ENCODE measurements around the gene ARPC1B. TPM values are rescaled to one million over a fixed set of nuclear protein-coding genes. Genes with fewer than 3 reads are reported as not detected.

The ARPC1B gene
- total RNA-seq, 4 donors from 2014 or later = 51.4 to 83.1 (median 54.3) TPM

DNA sequence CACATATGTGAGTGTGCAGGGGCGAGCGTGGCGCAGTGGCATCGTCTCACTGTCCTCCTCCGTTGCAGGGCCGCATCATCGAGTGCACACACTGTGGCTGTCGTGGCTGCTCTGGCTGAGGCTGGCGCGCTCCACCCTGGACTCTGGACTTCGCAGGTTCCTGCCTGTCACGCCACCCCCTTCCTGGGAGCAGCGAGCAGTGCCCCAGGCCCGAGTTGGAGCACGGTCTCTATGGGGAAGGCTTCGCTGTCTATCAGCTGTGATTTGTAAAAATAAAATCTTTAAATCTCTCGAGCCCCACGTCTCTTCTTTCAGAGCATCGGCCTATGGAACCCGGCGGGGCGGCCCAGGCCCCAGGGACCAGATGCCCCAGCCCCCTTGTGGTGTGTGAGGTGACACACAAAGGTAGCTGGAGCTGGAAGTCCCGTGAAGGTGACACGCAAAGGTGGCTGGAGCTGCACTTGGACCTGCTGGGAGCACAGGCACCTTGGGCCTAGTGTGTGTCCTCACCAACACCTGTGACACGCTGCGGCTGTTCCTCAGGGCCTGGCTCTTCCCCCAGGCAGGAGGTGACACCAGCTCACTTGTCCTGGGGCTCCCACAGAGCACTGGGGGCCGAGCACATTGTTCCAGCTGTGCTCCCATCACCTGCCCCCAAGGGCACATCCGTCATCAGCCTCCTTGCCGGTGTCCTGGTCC, 44.9 kb downstream of the ARPC1B start:
- TF ChIP-seq POLR2A (IDR thresholded peaks at IDR 0.05) (no peak), CTCF (IDR thresholded peaks at IDR 0.05) (no peak)
- intact Hi-C loops (cut with DNase I; ENCODE audit: low total_unique reads) = no loop called here

DNA sequence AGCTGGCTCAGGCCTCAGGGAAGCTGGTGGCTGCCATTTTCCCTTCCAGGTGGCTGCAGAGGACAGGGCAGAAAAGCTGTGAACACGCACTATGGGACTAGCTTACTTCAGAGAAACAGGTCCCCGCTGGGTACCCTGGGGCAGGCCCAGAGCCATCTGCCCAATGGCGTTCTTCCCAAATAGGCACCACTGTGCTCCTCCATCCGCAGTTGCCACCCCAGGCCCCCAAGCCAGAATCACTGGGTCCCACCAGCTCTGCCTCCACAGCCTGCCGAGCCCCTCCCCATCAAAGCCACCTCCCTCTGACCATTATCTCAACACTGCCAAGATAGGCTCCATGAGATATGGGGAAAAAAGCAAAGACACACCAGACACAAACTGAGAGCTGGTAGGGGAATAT, 45.7 kb downstream of the ARPC1B start:
- H3K4me3 ChIP-seq (ENCODE audit: low read depth, poor library complexity, severe bottlenecking) = no peak overlapping the region
- no peak for DNase-seq (ENCODE audit: low spot score in 2 of 2)
- 80 to 89% methylated on average over 4 to 5 of the region's 5 CpGs for WGBS, 2 donors
- TF ChIP-seq CTCF (IDR thresholded peaks at IDR 0.05) = no peak
- no peak for TF ChIP-seq POLR2A (IDR thresholded peaks at IDR 0.05)
- intact Hi-C loops (cut with DNase I; ENCODE audit: low total_unique reads) = no loop called here

More for the DNA sequence above, 44.9 kb downstream of the ARPC1B start:
- DNase-seq (ENCODE audit: low spot score in 2 of 2) = no peak
- H3K4me3 ChIP-seq (ENCODE audit: low read depth, poor library complexity, severe bottlenecking) = no peak overlapping the region
- WGBS, 2 donors = 87 to 88% methylated on average over 25 to 29 of the region's 29 CpGs

DNA sequence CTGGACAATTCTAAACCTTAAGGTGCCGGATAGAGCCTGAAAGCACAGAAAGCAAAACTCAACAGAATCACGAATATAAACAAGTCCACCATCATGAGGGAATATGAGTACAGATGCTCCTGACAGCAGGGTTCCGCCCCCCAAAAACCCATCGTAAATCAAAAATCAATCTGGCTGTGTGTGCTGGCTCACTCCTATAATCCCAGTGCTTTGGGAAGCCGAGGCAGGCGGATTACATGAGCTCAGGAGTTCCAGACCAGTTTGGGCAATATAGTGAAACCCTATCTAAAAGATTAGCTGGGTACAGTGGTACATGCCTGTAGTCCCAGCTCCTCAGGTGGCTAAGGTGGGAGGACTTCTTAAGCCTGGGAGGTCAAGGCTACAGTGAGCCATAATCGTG, 46.5 kb downstream of the ARPC1B start:
- intact Hi-C loops (cut with DNase I; ENCODE audit: low total_unique reads) = no loop called here
- WGBS, 2 donors = 83 to 86% methylated on average over 7 of the region's 7 CpGs
- H3K4me3 ChIP-seq (ENCODE audit: low read depth, poor library complexity, severe bottlenecking) = no peak overlapping the region
- TF ChIP-seq POLR2A (IDR thresholded peaks at IDR 0.05) = no peak
- DNase-seq (ENCODE audit: low spot score in 2 of 2) = no peak

DNA sequence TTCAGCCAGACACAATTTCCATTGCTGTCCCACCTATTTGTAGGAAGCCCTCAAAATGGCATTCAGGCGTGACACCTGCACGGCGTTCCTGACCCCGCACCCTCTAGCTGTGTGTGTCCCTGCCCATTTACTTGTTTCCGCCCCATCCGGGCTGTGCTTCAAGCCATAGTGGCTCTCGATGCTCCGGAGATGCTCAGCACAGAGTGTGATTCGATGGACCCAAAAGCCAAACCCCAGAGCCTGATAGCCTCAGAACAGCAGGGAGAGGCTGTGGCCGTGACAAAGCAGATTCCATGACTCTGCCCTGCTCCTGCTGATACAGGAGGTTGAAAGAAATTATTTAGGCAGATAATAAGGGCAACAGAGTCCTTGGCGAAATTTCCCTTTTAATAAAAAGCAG, 47.7 kb downstream of the ARPC1B start:
- no peak for DNase-seq (ENCODE audit: low spot score in 2 of 2)
- intact Hi-C loops (cut with DNase I; ENCODE audit: low total_unique reads) = no loop called here
- WGBS, 2 donors = 84 to 93% methylated on average over 11 of the region's 11 CpGs
- H3K4me3 ChIP-seq (ENCODE audit: low read depth, poor library complexity, severe bottlenecking) = no peak overlapping the region
- TF ChIP-seq POLR2A (IDR thresholded peaks at IDR 0.05) = no peak
- TF ChIP-seq CTCF (IDR thresholded peaks at IDR 0.05) = no peak

- H3K4me3 ChIP-seq (ENCODE audit: low read depth, poor library complexity, severe bottlenecking) = no peak overlapping the region
- 74 to 79% methylated on average over 5 of the region's 5 CpGs for WGBS, 2 donors
- TF ChIP-seq POLR2A (IDR thresholded peaks at IDR 0.05) (no peak), CTCF (IDR thresholded peaks at IDR 0.05) (no peak)
- intact Hi-C loops (cut with DNase I; ENCODE audit: low total_unique reads) = no loop called here
- DNase-seq (ENCODE audit: low spot score in 2 of 2) = no peak
Measured at GRCh38 chr7:99422625-99423024, 48.1 kb downstream of the ARPC1B start.

DNA sequence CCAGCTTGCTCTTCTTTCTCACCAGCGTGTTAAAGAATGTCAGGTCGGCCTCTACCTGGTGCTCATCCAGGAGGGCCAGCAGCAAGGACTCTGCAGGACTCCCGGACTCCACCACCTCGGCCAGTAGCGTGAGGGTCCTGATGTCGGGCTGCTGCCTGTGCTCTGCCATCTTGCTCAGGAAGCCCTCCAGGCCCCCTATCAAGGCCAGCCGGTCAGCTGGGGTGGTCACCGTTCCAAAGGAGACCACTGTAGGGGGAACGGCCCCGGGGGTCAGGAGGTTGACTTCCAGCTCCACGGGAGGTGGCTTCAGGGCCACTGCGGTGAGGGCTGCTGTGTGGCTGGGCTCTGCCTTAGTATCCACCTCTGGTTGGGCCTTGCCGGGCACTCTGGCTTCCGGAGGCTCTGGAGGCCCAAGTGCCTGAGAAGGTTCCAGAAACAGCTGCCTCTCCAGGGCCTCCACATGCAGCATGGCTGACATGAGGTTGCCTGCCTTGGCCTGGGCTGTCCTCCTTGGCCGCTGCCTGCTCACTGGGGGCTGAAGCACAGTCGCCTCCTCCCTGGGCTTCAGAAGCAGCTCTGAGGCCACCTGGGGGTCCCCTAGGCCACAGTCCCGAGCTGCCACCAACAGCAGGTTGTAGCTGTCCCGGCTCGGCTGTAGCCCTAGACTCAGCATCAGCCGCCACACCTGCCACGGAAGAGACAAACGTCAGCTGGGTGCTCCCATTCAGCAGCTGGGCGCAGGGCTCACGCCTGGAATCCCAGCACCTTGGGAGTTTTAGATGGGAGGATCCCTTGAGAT, 50.6 kb downstream of the ARPC1B start:
- 91 to 94% methylated on average over 18 to 22 of the region's 24 CpGs for WGBS, 2 donors
- no peak overlapping the region for H3K4me3 ChIP-seq (ENCODE audit: low read depth, poor library complexity, severe bottlenecking)
- DNase-seq (ENCODE audit: low spot score in 2 of 2) = no peak
- intact Hi-C loops (cut with DNase I; ENCODE audit: low total_unique reads) = no loop called here
- TF ChIP-seq POLR2A (IDR thresholded peaks at IDR 0.05) (no peak), CTCF (IDR thresholded peaks at IDR 0.05) (no peak)
